TTC549 (cell line): Measurements from ENCODE around the gene OCA2.

Experiments
- FAIRE-seq: peaks from 2 replicates; lab custom pipeline; 2012; peaks lifted over from hg19 to GRCh38; lab: Jason Lieb, UNC

Gene OCA2

GRCh38 chr15:28103831-28104230 lies 4.7 kb upstream of the OCA2 start:
- FAIRE-seq = no peak

DNA sequence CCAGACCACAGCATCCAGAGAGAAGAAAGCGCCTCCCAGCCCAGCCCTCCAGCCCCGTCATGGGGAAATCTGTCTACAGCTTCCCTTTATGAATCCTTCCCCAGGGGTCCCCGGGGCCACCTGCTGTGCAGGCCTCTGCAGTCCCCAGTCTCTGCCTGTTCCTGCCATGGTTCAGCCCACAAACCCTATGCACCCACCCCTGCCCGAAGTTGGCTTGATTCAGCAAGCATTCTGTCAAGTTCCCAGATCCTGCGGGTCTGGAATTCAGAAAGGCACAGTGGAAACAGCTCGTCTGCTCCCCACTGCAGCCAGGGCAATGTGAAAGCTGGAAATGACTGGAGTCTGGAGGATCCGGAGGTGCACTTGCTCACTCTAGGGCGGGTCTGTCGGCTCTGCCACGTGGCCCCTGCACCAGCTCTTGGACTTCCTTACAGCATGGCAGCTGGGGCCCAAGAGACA lies 2.9 kb upstream of the OCA2 start:
- FAIRE-seq = no peak

GRCh38 chr15:28101201-28101600 lies 2.1 kb upstream of the OCA2 start:
- no peak for FAIRE-seq

DNA sequence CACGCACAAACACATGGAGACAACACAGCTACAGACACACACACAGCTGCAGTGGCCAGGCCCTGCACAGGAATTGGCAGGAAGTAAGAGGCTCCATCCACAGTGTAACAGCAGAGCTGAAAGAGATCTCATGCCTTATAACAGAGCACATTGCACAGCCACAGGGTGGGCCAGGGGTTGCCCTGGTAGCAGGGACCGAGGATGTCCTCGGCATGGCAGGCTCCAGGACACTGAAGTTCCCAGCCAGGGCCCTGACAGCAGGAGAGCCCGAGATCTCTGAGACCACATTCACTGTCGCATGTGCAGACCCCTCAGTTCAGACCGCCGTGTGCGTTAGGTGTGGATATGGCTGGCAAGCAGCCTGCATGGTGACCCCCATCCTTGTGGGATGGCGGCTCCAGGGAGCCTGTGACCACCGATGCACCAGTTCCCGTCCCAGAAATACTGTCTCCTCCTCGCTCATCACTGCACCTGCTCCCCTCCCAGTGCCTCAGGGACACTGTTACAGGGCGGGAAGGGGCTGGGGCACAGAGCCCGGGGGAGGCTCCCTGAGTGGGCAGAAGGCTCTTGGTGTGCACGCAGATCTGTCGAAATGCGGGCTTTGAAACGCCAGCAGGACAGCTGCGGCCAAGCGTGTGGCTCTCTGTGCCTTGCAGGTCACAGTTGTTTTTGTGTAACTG lies 1.5 kb upstream of the OCA2 start:
- no peak for FAIRE-seq

DNA sequence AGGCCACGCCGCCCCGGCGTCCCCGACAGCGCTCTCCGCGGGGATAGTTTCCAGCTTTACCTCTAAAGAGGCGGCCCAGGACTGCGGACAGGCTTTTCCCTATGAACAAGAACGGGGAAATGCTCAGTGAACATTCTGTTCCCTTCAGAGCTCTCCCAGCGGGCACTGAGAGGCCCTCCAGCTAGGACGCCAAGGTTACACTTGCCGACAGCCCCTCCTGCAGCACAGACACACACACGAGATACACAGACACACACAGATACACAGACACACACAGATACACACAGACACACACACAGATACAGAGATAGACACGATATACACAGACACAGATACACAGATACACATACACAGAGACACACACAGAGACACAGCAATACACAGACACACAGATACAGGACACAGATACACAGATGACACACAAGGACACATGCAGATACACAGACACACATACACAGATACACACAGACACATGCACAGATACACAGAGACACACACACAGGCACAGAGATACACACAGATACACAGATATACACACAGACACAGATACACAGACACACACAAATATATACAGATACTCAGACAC lies 533 bp upstream of the OCA2 start:
- FAIRE-seq = no peak

GRCh38 chr15:28098360-28098765 lies 752 bp downstream of the OCA2 start:
- FAIRE-seq = no peak

GRCh38 chr15:28097656-28098359 lies 1.3 kb downstream of the OCA2 start:
- no peak for FAIRE-seq

DNA sequence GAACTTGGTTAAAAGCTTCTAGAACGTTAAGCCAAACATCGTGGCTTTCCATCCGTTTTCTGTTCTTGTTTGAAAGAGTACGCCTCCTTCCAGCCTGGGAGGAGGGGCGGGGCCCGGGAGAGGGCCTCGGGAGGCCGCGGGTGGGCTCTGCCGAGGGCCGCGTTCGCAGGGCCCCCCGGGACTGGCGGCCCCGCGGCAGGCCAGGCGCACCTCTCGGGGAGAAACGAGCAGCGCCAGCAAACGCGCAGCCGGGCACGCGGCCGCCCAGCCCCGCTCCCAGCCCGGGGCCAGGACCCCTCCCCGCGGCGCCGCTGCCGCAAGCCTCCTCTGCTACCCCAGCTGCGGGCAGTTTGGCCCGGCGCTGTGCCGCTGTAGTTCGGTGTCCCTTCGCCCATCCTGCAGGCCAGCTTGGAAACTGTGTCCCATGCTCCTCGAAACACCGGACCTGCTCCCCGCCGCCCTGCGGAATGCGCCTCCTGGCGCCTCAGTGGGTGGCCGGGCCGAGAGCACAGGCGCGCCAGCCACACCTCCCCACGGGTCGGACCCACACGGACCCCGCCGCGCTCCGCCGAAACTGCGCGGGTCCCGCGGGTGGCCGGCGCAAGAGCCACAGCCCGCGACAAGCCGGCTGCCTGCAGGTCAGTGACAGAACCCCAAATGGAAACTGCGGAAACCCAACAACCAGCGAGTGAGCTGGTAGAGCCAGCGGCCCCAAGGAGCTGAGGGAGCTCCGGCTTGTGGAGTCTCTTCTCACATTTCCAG lies 2.3 kb downstream of the OCA2 start:
- no peak for FAIRE-seq

DNA sequence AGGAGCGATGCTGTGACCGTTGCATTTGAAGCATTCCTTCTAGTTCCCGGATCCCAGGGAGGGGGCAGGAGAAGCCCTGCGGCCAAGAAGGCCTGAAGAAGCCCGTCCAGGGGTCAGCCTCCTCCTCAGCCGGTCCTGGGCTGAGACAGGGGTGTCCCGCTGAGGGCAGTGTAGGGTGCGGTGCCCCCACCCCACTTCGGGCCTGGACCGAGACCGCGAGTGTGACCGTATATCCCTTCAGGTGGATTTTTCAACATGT lies 2.8 kb downstream of the OCA2 start:
- no peak for FAIRE-seq

DNA sequence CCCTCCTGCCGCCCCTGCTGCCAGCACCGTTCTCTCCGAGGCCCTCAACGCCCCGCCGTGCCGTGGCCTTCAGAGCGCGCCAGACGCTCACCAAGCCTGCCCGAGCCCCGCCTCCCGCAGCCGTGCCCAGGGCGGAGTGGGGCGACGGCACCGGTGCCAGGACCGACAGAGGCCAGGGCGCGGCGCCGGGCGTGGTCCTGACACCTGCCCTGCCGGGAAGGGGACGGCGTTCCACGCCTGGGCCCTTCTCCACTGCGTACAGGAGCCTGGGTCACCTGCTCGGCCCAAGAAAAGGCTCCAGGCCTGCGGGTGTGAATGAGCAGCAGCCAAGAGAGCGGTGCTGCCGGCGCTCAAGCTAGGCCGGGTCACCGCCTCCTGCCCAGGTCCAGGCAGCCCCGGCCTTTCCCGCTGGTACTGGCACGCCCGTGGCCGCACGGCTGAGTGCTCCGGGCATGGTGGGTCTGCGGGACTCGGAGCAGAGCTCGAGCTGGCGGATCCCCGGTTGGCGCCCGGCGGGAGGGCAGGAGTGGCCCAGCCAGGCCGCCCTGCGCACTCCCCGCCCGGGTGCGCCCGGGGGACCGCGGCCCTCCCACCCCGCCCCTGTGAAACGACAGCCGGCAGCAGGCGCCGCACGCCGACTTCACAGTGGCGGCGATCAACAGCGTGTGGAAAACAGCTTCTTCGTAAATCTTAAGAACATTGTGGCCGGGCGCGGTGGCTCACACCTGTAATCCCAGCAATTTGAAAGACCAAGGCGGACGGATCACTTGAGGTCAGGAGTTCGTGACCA lies 4.2 kb downstream of the OCA2 start:
- no peak for FAIRE-seq

- FAIRE-seq = no peak
These were observed 5.2 kb downstream of the OCA2 start for GRCh38 chr15:28093752-28094535.

- FAIRE-seq = no peak
These were observed 7.8 kb downstream of the OCA2 start for GRCh38 chr15:28091313-28091712.

DNA sequence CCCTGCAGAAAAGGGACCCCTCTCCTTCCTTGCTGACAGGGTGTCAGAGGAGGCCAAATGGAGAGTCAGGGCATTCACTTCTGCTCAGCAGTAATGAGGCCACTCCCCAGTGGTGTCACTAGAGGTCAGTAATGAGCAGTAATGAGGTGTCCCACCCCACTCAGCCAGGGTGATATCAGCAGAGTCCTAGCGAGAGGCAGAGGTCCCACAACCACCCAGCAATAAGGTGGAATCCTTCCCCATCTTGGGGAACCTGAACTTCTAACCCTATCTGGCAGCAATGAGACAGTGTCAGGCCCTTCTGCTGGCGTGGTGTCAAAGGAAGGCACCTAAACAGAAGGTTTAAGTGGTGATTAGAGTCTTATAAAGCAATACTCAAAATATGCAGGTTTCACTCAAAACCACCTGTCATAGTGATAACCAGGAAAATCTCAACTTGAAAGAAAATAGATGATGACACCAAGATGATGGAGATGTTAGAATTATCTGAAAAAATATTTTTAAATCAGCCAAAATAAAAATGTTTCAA lies 12.9 kb downstream of the OCA2 start:
- FAIRE-seq = no peak

GRCh38 chr15:28085489-28086174 lies 13.5 kb downstream of the OCA2 start:
- FAIRE-seq = no peak

DNA sequence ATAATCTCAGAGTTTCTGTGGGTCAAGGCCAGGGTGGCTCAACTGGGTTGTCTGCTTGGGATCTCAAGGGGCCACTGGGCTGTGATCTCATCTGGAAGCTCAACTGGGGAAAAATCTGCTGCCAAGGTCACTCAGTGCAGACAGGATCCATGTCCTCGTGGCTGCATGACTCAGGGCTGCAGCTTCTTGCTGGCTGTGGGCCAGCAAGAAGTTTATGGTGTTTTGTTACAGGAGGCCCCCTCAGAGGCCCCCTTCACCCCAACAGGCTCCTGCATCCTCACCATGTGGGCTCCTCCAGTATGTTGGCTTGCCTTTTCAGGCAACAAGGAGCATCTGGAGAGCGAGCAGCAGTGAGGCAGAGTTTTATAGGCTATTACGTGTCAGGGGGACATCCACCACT lies 14.6 kb downstream of the OCA2 start:
- FAIRE-seq = no peak

DNA sequence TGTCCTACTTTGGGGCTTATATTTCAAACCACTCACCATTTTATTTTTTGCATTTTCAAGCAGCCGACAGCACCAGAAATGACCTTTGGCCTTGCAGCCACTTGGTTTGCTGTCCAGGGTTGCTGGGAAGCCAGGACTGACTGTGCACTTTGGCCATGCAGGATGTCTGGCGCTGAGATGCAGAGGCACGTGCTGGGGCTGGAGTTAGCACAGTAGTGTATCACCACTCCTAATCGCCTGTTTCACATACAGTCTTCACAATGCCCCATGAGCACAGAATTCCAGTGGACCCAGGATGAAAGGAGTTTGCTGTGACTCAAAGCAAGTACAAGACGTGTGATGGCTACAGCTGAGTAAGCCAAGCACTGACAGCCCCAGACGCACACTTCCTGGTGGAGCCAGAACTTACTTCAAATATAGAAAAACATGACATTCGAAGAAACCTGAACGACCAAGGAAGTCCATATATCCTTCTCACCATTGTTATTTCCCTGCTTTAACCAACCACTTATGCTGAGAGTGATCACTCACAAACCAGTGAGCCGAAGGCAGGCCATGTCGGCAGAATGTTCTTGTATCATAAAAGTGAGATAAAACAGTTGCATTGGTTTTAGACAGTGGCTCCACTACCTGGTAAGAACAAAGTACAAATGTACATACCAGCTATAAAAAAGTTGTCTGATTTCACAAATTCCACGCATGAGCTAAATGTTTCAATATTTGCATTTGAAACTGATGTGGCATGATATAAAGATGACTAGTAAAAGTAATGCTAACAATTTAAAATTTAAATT lies 16.0 kb downstream of the OCA2 start:
- no peak for FAIRE-seq

DNA sequence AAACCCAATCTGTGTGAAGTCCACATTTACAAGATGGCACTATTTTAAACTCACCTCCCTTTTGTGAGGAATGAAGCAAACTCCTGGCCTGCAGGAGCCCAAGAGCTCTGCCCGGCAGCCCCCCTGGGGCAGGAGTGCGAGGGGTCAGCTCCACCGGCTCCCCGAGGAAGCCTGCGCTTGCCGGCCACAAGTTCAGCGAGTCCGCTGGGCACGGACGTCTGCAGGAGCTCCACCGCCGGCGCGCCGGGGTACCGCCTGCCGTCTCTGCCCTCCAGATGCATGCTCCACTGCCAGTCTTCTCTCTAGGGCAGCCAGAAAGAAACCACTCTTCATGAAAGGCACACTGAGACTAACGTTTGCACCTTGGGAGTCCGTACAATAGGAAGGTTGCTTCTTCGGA lies 17.5 kb downstream of the OCA2 start:
- no peak for FAIRE-seq

GRCh38 chr15:28080386-28080785 lies 18.7 kb downstream of the OCA2 start:
- FAIRE-seq = no peak

DNA sequence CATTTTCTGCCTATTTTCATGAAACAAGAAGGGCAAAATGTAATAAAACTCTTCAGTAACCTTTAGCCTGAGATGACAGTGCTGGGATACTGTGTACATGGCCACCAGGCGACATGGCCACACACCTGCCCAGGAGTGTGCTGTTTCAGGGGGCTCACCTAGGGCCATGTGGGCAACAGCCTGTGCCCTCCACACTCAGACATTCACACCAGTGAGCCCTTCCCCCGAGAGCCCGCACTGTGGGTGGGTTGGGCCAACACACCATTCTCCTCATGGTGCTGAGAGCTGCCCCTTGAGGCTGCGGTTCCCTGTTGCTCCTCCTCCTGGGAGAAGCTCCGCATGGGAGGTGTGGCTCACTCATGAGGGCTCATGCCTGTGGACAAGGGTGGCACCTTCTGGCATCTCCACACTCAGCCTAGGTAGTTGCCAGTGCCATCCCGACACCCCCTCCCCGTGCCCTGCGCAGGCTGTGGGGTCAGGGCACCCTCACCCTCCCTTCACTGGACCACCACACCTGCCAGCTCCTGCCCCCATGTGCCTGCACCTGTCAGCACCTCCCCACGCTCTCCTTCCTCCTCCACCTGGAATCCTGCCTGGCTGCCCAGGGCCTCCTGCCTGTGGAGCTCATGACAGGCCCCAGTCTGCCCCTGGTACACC lies 19.7 kb downstream of the OCA2 start:
- FAIRE-seq = no peak
